ENCODE data around the gene CTNNBIP1. TPM values are rescaled to one million over a fixed set of nuclear protein-coding genes. Genes with fewer than 3 reads are reported as not detected.

The CTNNBIP1 gene
- total RNA-seq, 1 experiment from 2014 or later: 44.4 TPM

GRCh38 chr1:9809100-9809510 is 101.0 kb downstream of the CTNNBIP1 start:
- no peak overlapping the region for H4K91ac ChIP-seq (ENCODE audit: insufficient read length, low read depth, low read length)
- no peak overlapping the region for H3K18ac ChIP-seq (ENCODE audit: insufficient read length, low read depth, low read length)
- H3K79me1 ChIP-seq (ENCODE audit: insufficient read depth, low read depth, low read length, poor library complexity, severe bottlenecking): peaks cover 10% of the 10 kb centered on the region
- no peak overlapping the region for H2BK5ac ChIP-seq (ENCODE audit: insufficient read length, low read length)
- H2BK12ac ChIP-seq (ENCODE audit: insufficient read length, low read depth, low read length): no peak overlapping the region
- no peak overlapping the region for H4K8ac ChIP-seq (replicated peaks; ENCODE audit: insufficient read length, low read depth, low read length)
- no peak overlapping the region for H3K27ac ChIP-seq (ENCODE audit: insufficient read length, low read depth, low read length)
- H2BK15ac ChIP-seq (ENCODE audit: low read depth, low read length): no peak overlapping the region
- no peak overlapping the region for H3K56ac ChIP-seq (ENCODE audit: insufficient read length, low read depth, low read length)
- H2AK5ac ChIP-seq (ENCODE audit: insufficient read length, low read length): no peak overlapping the region
- H3K27me3 ChIP-seq (ENCODE audit: insufficient read depth, low read length): no peaks in the 10 kb centered on the region
- DNase-seq: no peak
- H3K9ac ChIP-seq (ENCODE audit: extremely low read depth, insufficient read length, low read length): no peak overlapping the region
- no peak overlapping the region for H3K23ac ChIP-seq (ENCODE audit: insufficient read length, low read depth, low read length)
- no peak overlapping the region for H3T11ph ChIP-seq (ENCODE audit: low read length)
- Mint-ChIP-seq H3K27me3 (ENCODE audit: low read depth) (no peaks in the 10 kb centered on the region; the same call in 1 of the 2 replicates), H3K36me3 (ENCODE audit: insufficient read depth in 1 of 3, low read depth in 3 of 3) (peaks cover 0 to 5% (median 5%) of the 10 kb centered on the region in 3 experiments; a peak in 2 of 7 replicates), H3K27ac (peak overlapping the region; percentile 9 to 82 (median 63)), H3K4me3 (peak overlapping the region in 1 of 2 experiments; percentile 8; a peak in 1 of 5 replicates), H3K9me3 (no peaks in the 10 kb centered on the region), H3K4me1 (peaks cover 32 to 42% of the 10 kb centered on the region in 2 experiments)
- TF ChIP-seq CTCF (conservative IDR thresholded peaks at IDR 0.05): no peak
- H4K20me1 ChIP-seq (ENCODE audit: control insufficient read depth, insufficient read depth, insufficient read length): no peaks in the 10 kb centered on the region
- no peak overlapping the region for H4K5ac ChIP-seq (ENCODE audit: insufficient read length, low read depth, low read length)
- H3K9me3 ChIP-seq (ENCODE audit: control insufficient read depth, low read depth, low read length): no peaks in the 10 kb centered on the region
- H2AFZ ChIP-seq (ENCODE audit: low read length): no peak overlapping the region
- H3K4ac ChIP-seq (ENCODE audit: low read depth, low read length): no peak overlapping the region
- no peak overlapping the region for H2BK20ac ChIP-seq (ENCODE audit: low read depth, low read length, poor library complexity, severe bottlenecking)
- no peak overlapping the region for H3K4me2 ChIP-seq (ENCODE audit: insufficient read depth, insufficient read length, low read length)
- H3K79me2 ChIP-seq (ENCODE audit: insufficient read depth, low read length): peaks cover 18% of the 10 kb centered on the region; the same call in 1 of the 2 replicates
- WGBS (ENCODE audit: extremely low coverage, insufficient read length, low lambda C conversion rate): no CpG with 5 or more reads among the region's 8 CpGs
- H3K14ac ChIP-seq (ENCODE audit: insufficient read depth, low read length): no peak overlapping the region; the same call in 1 of the 2 replicates
- no peak overlapping the region for H2BK120ac ChIP-seq (ENCODE audit: low read depth, low read length, poor library complexity, severe bottlenecking)
- no peaks in the 10 kb centered on the region for H3K23me2 ChIP-seq (ENCODE audit: insufficient read length, low read depth, low read length, poor library complexity, severe bottlenecking)
- peaks cover 3% of the 10 kb centered on the region; the same call in 1 of the 2 replicates for H3K4me1 ChIP-seq (ENCODE audit: insufficient read depth, low read length)
